ENCODE data around the gene AGFG1. TPM values are rescaled to one million over a fixed set of nuclear protein-coding genes. Genes with fewer than 3 reads are reported as not detected.

Gene AGFG1
- total and polyA plus RNA-seq, 4 donors, result 22.4 to 142 (median 74.5) TPM

GRCh38 chr2:227566012-227566411, 94.1 kb downstream of the AGFG1 start:
- Histone ChIP-seq H3K9me3 (ENCODE audit: control insufficient read depth in 4 of 4, insufficient read depth in 3 of 4, low read length in 3 of 4) (no peaks in the 10 kb centered on the region), H3K4me1 (ENCODE audit: control insufficient read depth in 5 of 5, insufficient read depth in 5 of 5, low read length in 5 of 5) (no peaks in the 10 kb centered on the region), H3K27me3 (ENCODE audit: control insufficient read depth in 3 of 3, insufficient read depth in 3 of 3, low read length in 2 of 3) (no peaks in the 10 kb centered on the region), H3K36me3 (ENCODE audit: control insufficient read depth in 4 of 4, insufficient read depth in 4 of 4, low read length in 4 of 4) (peaks cover 0 to 2% (median 0%) of the 10 kb centered on the region in 4 donors), H3K27ac (ENCODE audit: low read depth in 1 of 2, low read length in 1 of 2) (no peak overlapping the region), H3K9ac (ENCODE audit: insufficient read depth in 1 of 2, low read length in 2 of 2) (no peak overlapping the region), H3K4me3 (no peak overlapping the region)
- DNase-seq (no peak), ATAC-seq (ENCODE audit: insufficient read depth, low FRiP score) (no peak)
- 64 to 75% methylated on average over 3 of the region's 3 CpGs for WGBS, 2 donors
- no peak for TF ChIP-seq CTCF (IDR thresholded peaks at IDR 0.05; ENCODE audit: control extremely low read depth, extremely low read depth)

DNA sequence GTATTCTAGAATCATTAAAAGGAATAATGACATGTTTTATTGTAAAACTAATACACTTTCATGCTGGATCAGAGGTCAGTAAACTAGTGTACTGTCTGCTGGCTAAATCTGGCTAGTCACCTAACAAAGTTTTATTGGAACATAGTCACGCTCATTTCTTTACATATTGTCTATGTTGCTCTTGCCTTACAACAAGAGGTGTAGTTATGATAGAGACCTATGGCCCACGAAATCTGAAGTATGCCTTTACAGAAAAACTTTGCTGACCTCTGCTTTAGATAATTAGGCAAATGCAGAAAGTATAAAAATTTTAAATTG, 96.9 kb downstream of the AGFG1 start:
- no peaks in the 10 kb centered on the region for H3K4me1 ChIP-seq (ENCODE audit: control insufficient read depth in 5 of 5, insufficient read depth in 5 of 5, low read length in 5 of 5)
- DNase-seq, result no peak
- WGBS, 2 donors, result 87 to 94% methylated on average over 2 of the region's 2 CpGs

GRCh38 chr2:227570615-227571014, 98.7 kb downstream of the AGFG1 start:
- Histone ChIP-seq H3K9ac (ENCODE audit: insufficient read depth in 1 of 2, low read length in 2 of 2) (no peak overlapping the region), H3K27ac (ENCODE audit: low read depth in 1 of 2, low read length in 1 of 2) (no peak overlapping the region), H3K27me3 (ENCODE audit: control insufficient read depth in 3 of 3, insufficient read depth in 3 of 3, low read length in 2 of 3) (no peaks in the 10 kb centered on the region), H3K4me3 (no peak overlapping the region), H3K36me3 (ENCODE audit: control insufficient read depth in 4 of 4, insufficient read depth in 4 of 4, low read length in 4 of 4) (peaks cover 0 to 2% (median 0%) of the 10 kb centered on the region in 4 donors), H3K4me1 (ENCODE audit: control insufficient read depth in 5 of 5, insufficient read depth in 5 of 5, low read length in 5 of 5) (no peaks in the 10 kb centered on the region), H3K9me3 (ENCODE audit: control insufficient read depth in 4 of 4, insufficient read depth in 3 of 4, low read length in 3 of 4) (no peaks in the 10 kb centered on the region)
- no peak for ATAC-seq (ENCODE audit: insufficient read depth, low FRiP score)
- TF ChIP-seq CTCF (IDR thresholded peaks at IDR 0.05; ENCODE audit: control extremely low read depth, extremely low read depth), result no peak
- DNase-seq, result no peak
- 57 to 66% methylated on average over 1 of the region's 1 CpG for WGBS, 2 donors

More for the DNA sequence above, 96.9 kb downstream of the AGFG1 start:
- ATAC-seq (ENCODE audit: insufficient read depth, low FRiP score), result no peak
- Histone ChIP-seq H3K27me3 (ENCODE audit: control insufficient read depth in 3 of 3, insufficient read depth in 3 of 3, low read length in 2 of 3) (no peaks in the 10 kb centered on the region), H3K4me3 (no peak overlapping the region), H3K27ac (ENCODE audit: low read depth in 1 of 2, low read length in 1 of 2) (no peak overlapping the region), H3K9ac (ENCODE audit: insufficient read depth in 1 of 2, low read length in 2 of 2) (no peak overlapping the region), H3K9me3 (ENCODE audit: control insufficient read depth in 4 of 4, insufficient read depth in 3 of 4, low read length in 3 of 4) (no peaks in the 10 kb centered on the region), H3K36me3 (ENCODE audit: control insufficient read depth in 4 of 4, insufficient read depth in 4 of 4, low read length in 4 of 4) (peaks cover 0 to 2% (median 0%) of the 10 kb centered on the region in 4 donors)
- no peak for TF ChIP-seq CTCF (IDR thresholded peaks at IDR 0.05; ENCODE audit: control extremely low read depth, extremely low read depth)

- no peak for TF ChIP-seq CTCF (IDR thresholded peaks at IDR 0.05; ENCODE audit: control extremely low read depth, extremely low read depth)
- Histone ChIP-seq H3K4me3 (no peak overlapping the region), H3K4me1 (ENCODE audit: control insufficient read depth in 5 of 5, insufficient read depth in 5 of 5, low read length in 5 of 5) (no peaks in the 10 kb centered on the region), H3K9me3 (ENCODE audit: control insufficient read depth in 4 of 4, insufficient read depth in 3 of 4, low read length in 3 of 4) (no peaks in the 10 kb centered on the region), H3K27me3 (ENCODE audit: control insufficient read depth in 3 of 3, insufficient read depth in 3 of 3, low read length in 2 of 3) (no peaks in the 10 kb centered on the region), H3K9ac (ENCODE audit: insufficient read depth in 1 of 2, low read length in 2 of 2) (no peak overlapping the region), H3K36me3 (ENCODE audit: control insufficient read depth in 4 of 4, insufficient read depth in 4 of 4, low read length in 4 of 4) (no peaks in the 10 kb centered on the region), H3K27ac (ENCODE audit: low read depth in 1 of 2, low read length in 1 of 2) (no peak overlapping the region)
- DNase-seq, result no peak
- no peak for ATAC-seq (ENCODE audit: insufficient read depth, low FRiP score)
Observed at GRCh38 chr2:227576110-227576509, 104.2 kb downstream of the AGFG1 start.

Data from lung (tissue), 12 donors.